COLO829 (cell line): ENCODE measurements around the gene CFAP119.

Experiments used
- DNase-seq: peaks from one replicate; pipeline ENCODE4 v3.0.0; 2012; ENCODE audit warnings: low spot score

Gene CFAP119

DNA sequence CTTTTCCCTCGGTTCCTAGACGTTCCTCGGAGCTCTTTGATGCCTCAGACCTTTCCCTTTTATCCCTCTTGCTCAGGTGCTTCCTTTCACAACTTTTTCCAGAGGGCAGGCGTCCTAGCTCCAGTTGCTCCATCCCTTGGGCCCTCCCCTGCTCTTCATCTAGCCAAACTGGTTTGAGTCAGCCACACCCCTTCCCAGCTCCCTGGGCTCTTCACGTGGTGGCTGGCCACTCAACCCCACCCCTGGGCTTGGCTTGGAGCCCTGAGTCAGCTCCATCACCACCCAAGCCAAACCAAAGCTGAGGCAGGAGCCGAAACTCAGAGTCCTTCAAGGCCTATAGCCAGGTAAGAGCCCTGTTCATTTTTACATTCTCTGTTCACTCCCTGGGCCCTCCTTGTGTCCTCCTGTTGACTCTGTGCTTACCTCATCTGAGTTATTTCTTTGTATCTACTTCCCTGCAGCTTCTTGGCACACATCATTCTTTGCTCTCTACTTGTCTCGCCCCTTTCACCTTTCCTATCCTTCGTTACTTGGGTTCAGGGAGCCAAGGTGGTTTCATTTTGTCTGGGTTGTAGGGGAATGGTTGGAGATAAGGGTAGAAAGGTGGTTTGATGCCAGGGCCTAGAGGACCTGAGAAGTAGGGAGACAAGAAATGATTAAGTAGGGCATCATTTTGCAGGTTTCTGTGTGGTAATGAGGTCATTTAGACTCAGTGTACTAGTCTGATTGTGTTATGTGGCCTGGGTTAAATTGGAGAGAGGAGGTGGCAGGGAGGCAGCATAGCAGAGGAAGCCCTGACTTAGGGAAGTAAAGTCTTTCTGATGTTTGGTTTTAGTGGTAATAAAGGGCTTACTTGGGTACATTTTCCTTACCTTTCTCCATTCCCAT is 21.3 kb downstream of the CFAP119 start:
- DNase-seq: no peak

DNA sequence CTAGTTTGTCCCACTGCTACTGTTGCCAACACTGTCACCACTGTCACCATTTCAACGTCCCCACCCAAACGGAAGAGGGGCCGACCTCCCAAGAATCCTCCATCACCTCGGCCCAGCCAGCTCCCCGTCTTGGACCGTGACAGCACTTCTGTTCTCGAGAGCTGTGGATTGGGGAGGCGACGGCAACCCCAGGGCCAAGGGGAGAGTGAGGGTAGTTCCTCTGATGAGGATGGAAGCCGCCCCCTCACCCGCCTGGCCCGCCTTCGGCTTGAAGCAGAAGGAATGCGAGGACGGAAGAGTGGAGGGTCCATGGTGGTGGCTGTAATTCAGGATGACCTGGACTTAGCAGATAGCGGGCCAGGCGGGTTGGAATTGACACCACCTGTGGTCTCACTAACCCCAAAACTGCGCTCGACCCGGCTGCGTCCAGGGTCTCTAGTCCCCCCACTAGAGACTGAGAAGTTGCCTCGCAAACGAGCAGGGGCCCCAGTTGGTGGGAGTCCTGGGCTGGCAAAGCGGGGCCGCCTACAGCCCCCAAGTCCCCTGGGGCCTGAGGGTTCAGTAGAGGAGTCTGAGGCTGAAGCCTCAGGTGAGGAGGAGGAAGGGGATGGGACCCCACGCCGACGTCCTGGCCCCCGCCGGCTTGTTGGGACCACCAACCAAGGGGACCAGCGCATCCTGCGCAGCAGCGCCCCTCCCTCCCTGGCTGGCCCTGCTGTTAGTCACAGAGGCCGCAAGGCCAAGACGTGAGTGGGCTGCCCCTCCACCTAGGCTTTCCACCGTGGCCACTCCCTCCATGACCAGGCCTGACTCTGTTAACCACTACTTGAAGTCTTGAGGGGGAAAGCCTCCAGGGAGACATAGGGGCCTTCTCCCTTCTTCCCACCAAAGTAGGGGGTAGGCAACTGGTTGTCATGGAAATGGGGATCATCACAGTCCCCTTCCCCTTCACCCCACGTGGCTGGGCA is 22.6 kb downstream of the CFAP119 start:
- DNase-seq: no peak

DNA sequence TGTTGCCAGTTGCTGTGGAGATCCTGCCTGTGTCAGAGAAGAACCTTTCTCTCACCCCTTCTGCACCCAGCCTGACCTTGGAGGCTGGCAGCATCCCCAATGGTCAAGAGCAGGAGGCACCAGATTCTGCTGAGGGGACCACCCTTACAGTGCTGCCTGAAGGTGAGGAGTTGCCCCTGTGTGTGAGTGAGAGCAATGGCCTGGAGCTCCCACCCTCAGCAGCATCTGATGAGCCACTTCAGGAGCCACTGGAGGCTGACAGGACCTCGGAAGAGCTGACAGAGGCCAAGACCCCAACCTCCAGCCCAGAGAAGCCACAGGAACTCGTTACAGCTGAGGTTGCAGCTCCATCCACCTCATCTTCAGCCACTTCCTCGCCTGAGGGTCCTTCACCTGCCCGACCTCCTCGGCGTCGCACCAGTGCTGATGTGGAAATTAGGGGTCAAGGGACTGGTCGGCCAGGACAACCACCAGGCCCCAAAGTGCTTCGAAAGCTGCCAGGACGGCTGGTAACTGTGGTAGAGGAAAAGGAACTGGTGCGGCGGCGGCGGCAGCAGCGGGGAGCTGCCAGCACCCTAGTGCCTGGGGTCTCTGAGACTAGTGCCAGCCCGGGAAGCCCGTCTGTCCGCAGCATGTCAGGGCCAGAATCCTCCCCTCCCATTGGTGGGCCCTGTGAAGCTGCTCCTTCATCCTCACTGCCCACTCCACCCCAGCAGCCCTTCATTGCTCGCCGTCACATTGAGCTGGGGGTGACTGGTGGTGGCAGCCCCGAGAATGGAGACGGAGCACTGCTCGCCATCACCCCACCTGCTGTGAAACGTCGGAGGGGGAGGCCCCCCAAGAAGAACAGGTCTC is 23.8 kb downstream of the CFAP119 start:
- DNase-seq: no peak

- no peak for DNase-seq
Observed at GRCh38 chr16:30736995-30737793, 24.7 kb downstream of the CFAP119 start.

GRCh38 chr16:30731411-30731810 is 30.5 kb downstream of the CFAP119 start:
- no peak for DNase-seq

- no peak for DNase-seq
Observed at GRCh38 chr16:30728899-30729672, 32.8 kb downstream of the CFAP119 start.

GRCh38 chr16:30728321-30728720 is 33.5 kb downstream of the CFAP119 start:
- DNase-seq: no peak

DNA sequence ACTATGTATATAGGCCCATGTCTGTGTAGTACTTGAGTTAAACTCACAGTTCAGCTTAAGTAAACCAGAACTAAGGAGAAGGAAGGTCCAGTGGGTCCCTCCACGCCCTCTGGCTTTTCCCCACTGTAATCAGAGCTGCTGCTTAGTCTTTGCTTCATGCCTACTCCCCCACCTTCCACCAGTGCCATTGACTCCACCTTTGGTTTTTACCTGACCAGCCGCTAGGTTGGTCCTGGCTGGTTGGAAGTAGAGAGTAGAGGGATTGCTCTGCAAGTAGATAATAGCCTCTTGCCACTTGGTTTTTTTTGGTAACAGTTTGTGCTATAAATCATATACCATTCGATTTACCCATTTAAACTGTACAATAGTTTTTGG is 36.5 kb downstream of the CFAP119 start:
- DNase-seq: no peak

GRCh38 chr16:30724641-30725417 is 37.0 kb downstream of the CFAP119 start:
- DNase-seq: no peak

DNA sequence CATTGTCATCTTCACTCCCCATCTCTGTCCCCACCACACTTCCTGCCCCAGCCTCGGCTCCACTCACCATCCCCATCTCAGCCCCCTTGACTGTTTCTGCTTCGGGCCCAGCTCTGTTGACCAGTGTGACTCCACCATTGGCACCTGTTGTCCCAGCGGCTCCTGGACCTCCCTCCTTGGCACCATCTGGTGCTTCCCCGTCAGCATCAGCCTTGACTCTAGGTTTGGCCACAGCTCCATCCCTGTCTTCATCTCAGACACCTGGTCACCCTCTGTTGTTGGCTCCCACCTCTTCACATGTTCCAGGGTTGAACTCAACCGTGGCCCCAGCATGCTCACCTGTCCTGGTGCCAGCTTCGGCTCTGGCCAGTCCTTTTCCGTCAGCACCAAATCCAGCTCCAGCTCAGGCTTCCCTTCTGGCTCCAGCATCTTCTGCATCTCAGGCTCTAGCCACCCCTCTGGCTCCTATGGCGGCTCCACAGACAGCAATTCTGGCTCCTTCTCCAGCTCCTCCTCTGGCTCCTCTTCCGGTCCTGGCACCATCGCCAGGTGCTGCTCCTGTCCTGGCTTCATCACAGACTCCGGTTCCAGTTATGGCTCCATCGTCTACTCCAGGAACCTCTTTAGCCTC is 38.0 kb downstream of the CFAP119 start:
- no peak for DNase-seq

GRCh38 chr16:30722916-30723315 is 38.9 kb downstream of the CFAP119 start:
- no peak for DNase-seq

- no peak for DNase-seq
Observed at GRCh38 chr16:30722443-30722842, 39.4 kb downstream of the CFAP119 start.

DNA sequence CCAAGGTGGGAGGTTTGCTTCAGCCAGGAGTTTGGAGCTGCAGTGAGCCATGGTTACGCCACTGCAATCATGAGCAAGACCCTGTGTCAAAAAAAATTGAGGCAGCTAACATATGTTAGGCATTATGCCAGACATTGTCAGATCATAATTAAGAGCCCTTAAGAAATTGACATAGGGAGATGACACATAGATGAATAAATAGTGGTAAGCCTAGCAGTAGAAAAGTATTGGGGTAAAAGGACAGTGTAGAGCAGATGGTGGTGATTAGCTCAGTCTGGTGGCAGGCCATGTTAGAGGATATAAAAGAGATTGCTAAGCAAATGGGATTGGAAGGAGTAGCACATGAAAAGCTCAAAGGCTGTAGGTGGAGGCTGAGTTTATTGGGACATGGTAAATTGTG is 40.3 kb downstream of the CFAP119 start:
- no peak for DNase-seq

GRCh38 chr16:30721167-30721566 is 40.7 kb downstream of the CFAP119 start:
- no peak for DNase-seq

- no peak for DNase-seq
Observed at GRCh38 chr16:30720694-30721093, 41.2 kb downstream of the CFAP119 start.

- DNase-seq: no peak
Observed at GRCh38 chr16:30720086-30720485, 41.8 kb downstream of the CFAP119 start.

DNA sequence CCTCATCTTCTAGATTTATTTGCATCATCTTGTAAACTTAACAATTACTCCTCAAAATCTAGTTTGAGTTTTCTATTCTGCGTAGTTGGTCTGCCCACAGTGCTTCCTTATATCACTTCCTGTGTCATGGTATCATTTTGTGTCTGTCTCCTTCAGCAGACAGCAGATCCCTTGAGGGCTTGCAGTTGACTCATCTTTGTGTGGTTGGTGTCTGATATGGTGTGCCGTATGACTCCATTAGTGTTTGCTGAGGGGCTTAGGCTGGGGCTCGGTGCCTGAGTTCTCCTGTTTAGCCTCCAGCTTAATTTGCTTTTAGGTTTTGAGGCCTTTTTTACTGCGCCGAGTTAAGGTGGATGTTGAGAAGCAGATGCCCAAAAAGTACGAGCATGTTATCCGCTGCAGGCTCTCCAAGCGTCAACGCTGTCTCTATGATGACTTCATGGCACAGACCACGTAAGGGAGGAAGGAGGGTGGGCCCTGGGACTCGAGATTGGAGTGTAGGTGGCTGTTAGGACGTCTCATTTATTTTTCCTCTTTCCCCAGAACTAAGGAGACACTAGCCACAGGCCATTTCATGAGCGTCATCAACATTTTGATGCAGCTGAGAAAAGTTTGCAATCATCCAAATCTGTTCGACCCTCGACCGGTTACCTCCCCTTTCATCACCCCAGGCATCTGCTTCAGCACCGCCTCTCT is 46.0 kb downstream of the CFAP119 start:
- peak; percentile 83 for DNase-seq

DNA sequence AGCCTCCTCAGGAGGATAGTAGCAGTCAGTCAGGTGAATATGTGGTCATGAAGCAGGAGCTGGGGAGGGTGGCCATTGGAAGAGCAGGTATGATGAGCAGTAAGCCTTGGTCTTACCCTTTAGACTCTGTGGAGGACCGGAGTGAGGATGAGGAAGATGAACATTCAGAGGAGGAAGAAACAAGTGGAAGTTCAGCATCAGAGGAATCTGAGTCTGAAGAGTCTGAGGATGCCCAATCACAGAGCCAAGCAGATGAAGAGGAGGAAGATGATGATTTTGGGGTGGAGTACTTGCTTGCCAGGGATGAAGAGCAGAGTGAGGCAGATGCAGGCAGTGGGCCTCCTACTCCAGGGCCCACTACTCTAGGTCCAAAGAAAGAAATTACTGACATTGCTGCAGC is 50.1 kb downstream of the CFAP119 start:
- DNase-seq: no peak
